T-helper 1 cell treated with Interleukin-12 subunit alpha and Interleukin-12 subunit beta and Interleukin-4 antibody, amounts not matched to agents 30 ng/mL and 1 ng/mL, for 36 hours (primary cell): ENCODE data around the gene GALNT18. TPM values are rescaled to one million over a fixed set of nuclear protein-coding genes. Genes with fewer than 3 reads are reported as not detected.

Experiments used
- intact Hi-C: fragments of 100-400 bp; cut with micrococcal nuclease; formaldehyde crosslinking; loops from one replicate; pipeline ENCODE4 v1.15.1; 2024
- total RNA-seq: library from RNA; stranded (reverse); gene quantifications from 2 replicates; pipeline ENCODE4 v1.2.3, GENCODE V29; 2022

The GALNT18 gene
- total RNA-seq, 1 donor from 2014 or later = 1.5 TPM

GRCh38 chr11:11416502-11416901 is 205.3 kb downstream of the GALNT18 start:
- intact Hi-C loops = no loop called here

GRCh38 chr11:11415901-11416300 is 205.9 kb downstream of the GALNT18 start:
- intact Hi-C loops = no loop called here

GRCh38 chr11:11414996-11415395 is 206.8 kb downstream of the GALNT18 start:
- intact Hi-C loops = no loop called here

- intact Hi-C loops = no loop called here
These were observed 208.0 kb downstream of the GALNT18 start for GRCh38 chr11:11413776-11414175.

GRCh38 chr11:11411401-11411985 is 210.3 kb downstream of the GALNT18 start:
- intact Hi-C loops = no loop called here

GRCh38 chr11:11409901-11410300 is 211.9 kb downstream of the GALNT18 start:
- intact Hi-C loops = no loop called here

- intact Hi-C loops = no loop called here
These were observed 212.6 kb downstream of the GALNT18 start for GRCh38 chr11:11409224-11409623.

GRCh38 chr11:11408436-11409221 is 213.2 kb downstream of the GALNT18 start:
- intact Hi-C loops = no loop called here

GRCh38 chr11:11407763-11408084 is 214.1 kb downstream of the GALNT18 start:
- intact Hi-C loops = no loop called here

- intact Hi-C loops = no loop called here
These were observed 214.6 kb downstream of the GALNT18 start for GRCh38 chr11:11407065-11407762.

- intact Hi-C loops = no loop called here
These were observed 215.2 kb downstream of the GALNT18 start for GRCh38 chr11:11406652-11407051.

- intact Hi-C loops = no loop called here
These were observed 217.8 kb downstream of the GALNT18 start for GRCh38 chr11:11403763-11404725.

- intact Hi-C loops = loop anchor here (2.0 kb wide), 1 partner anchor 385 kb away; no protein-coding TSS in a partner anchor
These were observed 219.8 kb downstream of the GALNT18 start for GRCh38 chr11:11401960-11402535.

- intact Hi-C loops = loop anchor here (2.0 kb wide), 1 partner anchor 386 kb away; no protein-coding TSS in a partner anchor
These were observed 221.1 kb downstream of the GALNT18 start for GRCh38 chr11:11400635-11401232.

GRCh38 chr11:11400121-11400520 is 221.7 kb downstream of the GALNT18 start:
- intact Hi-C loops = loop anchor here (2.0 kb wide), 1 partner anchor 387 kb away; no protein-coding TSS in a partner anchor

GRCh38 chr11:11397781-11398180 is 224.0 kb downstream of the GALNT18 start:
- intact Hi-C loops = no loop called here

GRCh38 chr11:11397036-11397415 is 224.8 kb downstream of the GALNT18 start:
- intact Hi-C loops = no loop called here

- intact Hi-C loops = no loop called here
These were observed 225.3 kb downstream of the GALNT18 start for GRCh38 chr11:11396301-11397035.

- intact Hi-C loops = no loop called here
These were observed 226.7 kb downstream of the GALNT18 start for GRCh38 chr11:11395126-11395525.

GRCh38 chr11:11394241-11394640 is 227.6 kb downstream of the GALNT18 start:
- intact Hi-C loops = no loop called here
